HG03558 (cell line): ENCODE measurements around the gene PNRC1.
"Not testable (repeated sequence)": the region's sequence is repeated elsewhere in the genome, so short reads cannot be mapped to it uniquely, and the experiment has no call there.

Source experiments
- ATAC-seq: cut with Tn5 transposase; IDR thresholded peaks from one replicate; pipeline ENCODE4 v1.9.1; 2021; ENCODE audit warnings: moderate number of reproducible peaks; ENCODE audit not compliant: unreplicated experiment; ENCODE audit errors: extremely low read depth

The PNRC1 gene

GRCh38 chr6:89057759-89058158 is 22.8 kb upstream of the PNRC1 start:
- ATAC-seq = no peak

GRCh38 chr6:89058627-89059026 is 21.9 kb upstream of the PNRC1 start:
- ATAC-seq = no peak

DNA sequence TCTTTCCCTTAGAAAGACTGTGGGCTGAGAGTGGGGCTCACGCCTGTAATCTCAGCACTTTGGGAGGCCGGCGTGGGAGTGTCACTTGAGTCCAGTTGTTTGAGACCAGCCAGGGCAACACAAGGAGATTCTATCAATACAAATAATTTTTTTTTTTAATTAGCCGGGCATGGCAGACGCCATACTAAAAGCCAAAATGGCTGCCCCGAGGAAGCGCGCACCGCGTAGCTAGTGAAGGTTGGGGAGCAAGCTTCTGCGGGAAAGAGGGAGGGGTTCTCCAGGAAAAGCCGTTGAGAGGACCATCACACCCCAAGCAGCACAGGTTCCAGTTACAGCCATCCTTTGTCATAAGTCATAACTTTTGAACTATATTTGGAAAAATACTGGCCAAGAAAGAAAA is 21.3 kb upstream of the PNRC1 start:
- no peak for ATAC-seq

DNA sequence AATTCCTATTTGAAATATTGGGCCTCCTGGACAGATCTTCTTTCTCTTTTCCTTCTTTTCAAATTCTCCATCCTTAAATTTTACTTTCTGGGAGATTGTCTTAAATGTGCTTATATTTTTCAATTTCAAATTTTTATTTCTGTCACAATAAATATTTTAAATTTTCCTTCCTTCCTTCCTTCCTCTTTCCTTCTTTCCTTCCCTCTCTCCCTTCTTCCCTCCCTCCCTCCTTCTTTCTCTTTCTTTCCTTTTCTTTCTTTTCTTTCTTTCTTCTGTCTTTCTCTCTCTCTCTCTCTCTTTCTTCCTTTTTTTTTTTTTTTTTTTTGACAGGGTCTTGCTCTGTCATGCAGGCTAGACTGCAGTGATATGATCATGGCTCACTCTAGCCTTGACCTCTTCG is 16.7 kb upstream of the PNRC1 start:
- no peak for ATAC-seq

GRCh38 chr6:89064931-89065330 is 15.6 kb upstream of the PNRC1 start:
- ATAC-seq = not testable (repeated sequence)

DNA sequence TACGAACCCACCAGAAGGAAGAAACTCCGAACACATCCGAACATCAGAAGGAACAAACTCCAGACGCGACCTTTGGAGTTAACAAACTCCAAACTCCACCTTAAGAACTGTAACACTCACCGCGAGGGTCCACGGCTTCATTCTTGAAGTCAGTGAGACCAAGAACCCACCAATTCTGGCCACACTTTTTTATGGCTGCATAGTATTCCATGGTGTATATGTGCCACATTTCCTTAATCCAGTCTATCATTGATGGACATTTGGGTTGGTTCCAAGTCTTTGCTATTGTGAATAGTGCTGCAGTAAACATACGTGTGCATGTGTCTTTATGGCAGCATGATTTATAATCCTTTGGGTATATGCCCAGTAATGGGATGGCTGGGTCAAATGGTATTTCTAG is 14.4 kb upstream of the PNRC1 start:
- ATAC-seq = not testable (repeated sequence)

DNA sequence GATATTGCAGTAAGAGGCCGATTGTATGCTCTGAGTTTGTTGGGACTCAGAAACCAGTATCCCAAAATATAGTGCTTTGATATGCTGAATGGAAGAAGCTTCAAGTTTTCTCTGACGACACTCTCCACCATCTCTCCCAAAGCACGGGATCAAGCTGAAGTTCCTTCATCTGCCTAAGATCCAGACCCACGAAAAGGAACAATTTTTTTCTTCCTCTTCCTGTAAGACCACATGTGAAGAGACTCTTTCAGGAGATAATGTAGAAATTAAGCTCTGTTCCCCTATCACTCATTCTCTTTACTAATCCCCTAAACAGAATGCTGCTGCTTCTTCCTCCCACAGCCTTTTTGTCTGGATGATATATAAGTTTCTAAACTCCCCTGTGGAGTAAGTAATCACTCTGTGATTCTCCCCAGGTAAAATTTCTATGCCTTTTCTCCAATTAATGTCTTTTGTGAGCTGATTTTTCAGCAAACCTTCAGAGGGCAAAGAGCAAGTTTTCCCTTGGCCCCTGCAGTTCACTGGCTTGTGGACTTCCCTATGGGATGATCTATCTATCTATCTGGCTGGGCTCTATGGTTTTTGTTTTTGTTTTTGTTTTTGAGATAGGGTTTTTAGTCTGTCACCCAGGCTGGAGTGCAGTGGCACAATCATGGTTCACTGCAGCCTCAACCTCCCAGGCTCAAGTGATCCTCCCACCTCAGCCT is 13.5 kb upstream of the PNRC1 start:
- ATAC-seq = no peak

DNA sequence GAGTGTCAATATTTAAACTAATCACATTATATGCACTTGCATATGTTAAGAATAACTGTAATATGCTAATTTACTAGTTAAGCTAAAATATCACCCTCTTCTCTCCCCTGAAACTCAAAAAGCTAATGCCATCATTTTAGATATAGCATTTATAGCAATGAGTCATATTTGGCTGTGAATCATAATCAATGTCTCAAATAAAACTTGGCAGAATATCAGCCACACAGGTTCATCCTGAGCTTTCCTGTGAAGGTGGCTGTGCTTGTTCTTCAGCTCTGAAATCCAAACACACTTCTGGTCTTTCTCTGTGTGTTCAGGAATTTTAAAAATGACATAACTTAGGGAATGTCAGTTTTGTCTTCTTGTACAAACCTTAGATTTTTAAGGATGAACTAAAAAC is 12.8 kb upstream of the PNRC1 start:
- no peak for ATAC-seq

DNA sequence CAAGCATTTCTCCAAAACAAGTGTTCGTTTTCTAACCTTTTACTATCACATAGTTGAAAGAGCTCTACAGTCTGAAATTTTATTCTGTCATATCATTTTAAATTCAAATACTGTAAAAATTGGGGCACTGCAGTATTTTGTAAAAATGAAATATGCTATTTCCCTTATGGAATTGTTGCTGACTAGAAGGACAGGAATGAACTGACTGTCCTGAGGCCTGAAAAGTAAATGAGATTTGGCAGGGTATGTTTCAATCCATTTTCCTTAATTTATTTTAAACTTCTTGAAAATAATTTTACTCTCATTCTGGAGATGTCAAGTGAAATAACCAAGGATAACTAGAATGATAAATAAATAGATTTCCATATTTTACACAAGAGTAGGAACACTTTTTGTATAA is 11.9 kb upstream of the PNRC1 start:
- ATAC-seq = no peak

- ATAC-seq = no peak
Measured at GRCh38 chr6:89069536-89070163, 10.9 kb upstream of the PNRC1 start.

- no peak for ATAC-seq
Measured at GRCh38 chr6:89071036-89071435, 9.5 kb upstream of the PNRC1 start.

DNA sequence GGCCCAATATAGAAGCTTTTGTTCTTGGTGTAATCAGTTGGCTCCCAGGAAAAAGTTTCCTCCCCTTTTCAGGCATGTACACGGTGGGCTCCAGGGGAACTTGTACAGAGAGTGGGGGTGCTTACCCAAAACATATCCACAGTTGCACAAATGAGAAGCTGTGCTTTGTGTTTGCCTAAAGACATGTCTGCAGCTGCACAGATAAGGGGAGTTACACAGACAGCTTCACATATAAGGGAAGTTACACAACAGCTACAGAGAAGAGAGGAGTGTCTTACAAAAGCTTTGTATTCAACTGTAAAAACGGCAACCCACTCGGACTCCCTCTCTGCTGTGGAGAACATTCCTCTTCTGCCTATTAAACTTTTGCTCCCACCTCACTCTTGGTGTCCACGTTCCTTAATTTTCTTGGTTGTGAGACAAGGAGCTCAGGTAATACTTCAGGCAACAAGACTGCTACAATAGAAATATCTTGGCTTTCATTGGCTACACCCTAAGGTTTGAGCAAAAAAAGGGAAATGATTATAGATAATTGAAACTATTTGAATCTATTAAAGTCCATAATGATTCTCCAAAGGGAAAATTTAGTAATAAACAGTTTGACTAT is 7.4 kb upstream of the PNRC1 start:
- no peak for ATAC-seq

DNA sequence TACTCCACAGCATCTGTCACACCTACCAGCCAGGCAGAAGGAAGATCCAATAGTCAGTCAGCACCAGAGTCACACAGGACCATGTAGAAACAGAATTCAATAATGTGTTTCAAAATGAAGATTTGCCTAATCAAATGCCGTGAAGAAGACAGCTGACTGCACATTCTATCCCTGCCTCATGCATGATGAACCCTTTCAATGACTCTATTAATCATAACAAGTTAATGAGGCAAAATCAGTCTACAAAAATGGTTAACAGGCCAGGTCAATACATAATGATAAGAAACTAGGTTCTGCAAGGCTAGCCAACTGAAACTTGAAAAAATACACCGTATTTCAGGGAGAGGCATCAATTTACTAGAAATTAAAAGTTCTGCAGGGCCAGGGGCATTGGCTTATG is 6.7 kb upstream of the PNRC1 start:
- no peak for ATAC-seq

GRCh38 chr6:89079511-89080234 is 878 bp upstream of the PNRC1 start:
- ATAC-seq = no peak

DNA sequence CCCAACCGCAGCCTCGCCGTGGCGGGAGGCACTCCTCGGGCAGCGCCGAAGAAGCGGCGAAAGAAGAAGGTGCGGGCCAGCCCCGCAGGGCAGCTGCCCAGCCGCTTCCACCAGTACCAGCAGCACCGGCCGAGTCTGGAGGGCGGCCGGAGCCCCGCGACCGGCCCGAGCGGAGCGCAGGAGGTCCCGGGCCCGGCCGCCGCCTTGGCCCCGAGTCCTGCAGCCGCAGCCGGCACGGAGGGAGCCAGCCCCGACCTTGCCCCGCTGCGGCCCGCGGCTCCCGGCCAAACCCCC is 525 bp downstream of the PNRC1 start:
- ATAC-seq = no peak

DNA sequence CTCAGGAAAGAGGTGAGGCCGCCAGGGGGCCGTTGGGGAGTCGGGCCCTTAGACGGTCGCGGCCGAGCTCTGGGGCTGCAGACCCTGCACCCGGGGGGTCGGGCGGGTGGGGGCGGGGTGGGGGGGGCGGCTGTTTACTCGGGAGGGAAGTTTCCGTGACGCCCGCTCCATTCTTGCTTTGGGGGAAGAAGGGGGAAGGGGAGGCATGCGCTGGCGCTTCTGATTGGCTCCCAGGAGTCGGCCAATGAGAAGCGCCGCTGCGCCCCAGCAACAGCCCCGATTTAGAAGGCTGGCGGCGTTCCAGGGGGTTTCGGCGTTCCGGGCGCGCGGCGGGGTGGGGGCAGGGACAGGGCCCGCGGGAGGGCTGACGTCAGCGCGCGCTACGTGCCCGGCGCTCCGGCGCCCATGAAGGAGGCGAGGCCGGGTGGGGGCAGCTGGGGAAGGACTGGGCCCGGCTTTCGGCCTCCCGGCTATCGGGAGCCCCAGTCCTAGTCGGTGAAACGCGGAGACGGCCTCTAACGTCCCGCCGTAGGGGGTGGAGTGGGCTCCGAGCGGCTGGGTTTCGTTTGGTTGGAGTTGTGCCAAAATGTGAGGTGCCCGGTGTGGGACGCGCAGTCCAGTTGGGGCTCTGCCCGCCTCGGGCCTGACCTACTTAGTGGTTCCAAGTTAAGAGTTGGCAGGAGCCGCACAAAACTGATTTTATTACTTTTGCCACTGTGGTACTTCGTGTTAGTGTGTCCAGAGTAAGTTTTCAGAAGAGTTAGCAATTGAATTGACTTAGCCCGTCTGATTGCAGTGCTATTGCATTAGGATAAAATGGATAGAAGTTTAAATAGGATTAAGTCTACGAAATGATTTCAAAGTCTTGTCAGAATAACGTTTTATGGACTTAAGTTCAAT is 1.1 kb downstream of the PNRC1 start:
- ATAC-seq = peak; percentile 31

- no peak for ATAC-seq
Measured at GRCh38 chr6:89082486-89082891, 1.9 kb downstream of the PNRC1 start.

DNA sequence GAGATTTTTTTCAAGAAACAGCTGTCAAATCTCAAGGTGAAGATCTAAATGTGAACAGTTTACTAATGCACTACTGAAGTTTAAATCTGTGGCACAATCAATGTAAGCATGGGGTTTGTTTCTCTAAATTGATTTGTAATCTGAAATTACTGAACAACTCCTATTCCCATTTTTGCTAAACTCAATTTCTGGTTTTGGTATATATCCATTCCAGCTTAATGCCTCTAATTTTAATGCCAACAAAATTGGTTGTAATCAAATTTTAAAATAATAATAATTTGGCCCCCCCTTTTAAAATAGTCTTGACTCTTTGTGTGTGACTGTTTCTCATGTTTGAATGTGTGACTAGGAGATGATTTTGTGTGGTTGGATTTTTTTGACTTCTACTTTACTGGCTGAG is 4.0 kb downstream of the PNRC1 start:
- ATAC-seq = no peak

DNA sequence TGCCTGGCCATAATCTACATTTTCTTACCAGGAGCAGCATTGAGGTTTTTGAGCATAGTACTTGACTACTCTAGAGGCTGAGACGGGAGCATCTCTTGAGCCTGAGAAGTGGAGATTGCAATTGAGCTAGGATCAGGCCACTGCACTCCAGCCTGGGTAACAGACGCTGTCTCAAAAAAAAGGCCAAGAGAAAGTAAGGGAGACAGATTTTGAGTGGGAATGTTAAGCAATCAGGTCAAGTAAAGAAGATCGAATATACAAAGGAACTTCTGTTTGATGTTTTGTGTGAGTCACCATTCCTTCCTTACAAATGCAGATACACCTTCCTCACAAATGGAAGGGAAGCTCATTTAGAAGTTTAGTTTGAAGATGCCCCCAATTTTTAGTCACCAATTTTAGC is 4.4 kb downstream of the PNRC1 start:
- no peak for ATAC-seq

DNA sequence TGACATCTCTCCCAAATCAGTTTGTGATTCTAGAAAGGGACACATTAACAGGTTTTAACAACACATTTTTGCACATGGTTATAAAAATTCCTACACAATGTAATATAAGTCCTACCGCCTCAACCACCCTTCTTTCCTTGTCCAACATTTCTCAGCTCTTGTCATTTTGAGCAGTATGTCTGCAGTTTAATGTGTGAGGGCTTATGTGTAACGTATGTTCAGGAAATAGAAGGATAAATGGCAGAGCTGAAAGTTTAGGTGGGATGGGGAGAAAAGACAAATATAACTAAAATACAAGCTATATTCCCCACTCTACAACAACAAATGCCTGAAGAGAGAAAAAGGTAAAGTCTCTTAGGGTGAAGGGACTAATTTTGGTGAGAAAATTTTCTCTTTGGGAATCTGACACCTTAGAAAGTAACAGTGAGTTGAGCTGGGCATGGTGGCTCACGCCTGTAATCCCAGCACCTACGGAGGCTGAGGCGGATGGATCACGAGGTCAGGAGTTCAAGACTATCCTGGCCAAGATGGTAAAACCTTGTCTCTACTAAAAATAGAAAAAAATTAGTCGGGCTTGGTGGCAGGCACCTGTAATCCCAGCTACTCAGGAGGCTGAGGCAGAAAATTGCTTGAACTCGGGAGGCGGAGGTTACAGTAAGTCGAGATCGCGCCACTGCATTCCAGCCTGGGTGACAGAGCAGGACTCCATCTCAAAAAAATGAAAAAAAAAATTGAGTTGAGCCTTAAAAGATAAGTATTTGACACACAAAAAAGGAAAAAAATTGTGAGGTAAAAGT is 5.1 kb downstream of the PNRC1 start:
- ATAC-seq = no peak
